ENCODE results near the gene PAPPA2. TPM values are rescaled to one million over a fixed set of nuclear protein-coding genes. Genes with fewer than 3 reads are reported as not detected.

The PAPPA2 gene
- total and polyA plus RNA-seq, 10 of the 15 experiments (the other 5 are each of a cell fraction or from before 2014, with no cell fraction given), result under 0.01 to 0.06 (median 0.03) TPM; not detected in 7

DNA sequence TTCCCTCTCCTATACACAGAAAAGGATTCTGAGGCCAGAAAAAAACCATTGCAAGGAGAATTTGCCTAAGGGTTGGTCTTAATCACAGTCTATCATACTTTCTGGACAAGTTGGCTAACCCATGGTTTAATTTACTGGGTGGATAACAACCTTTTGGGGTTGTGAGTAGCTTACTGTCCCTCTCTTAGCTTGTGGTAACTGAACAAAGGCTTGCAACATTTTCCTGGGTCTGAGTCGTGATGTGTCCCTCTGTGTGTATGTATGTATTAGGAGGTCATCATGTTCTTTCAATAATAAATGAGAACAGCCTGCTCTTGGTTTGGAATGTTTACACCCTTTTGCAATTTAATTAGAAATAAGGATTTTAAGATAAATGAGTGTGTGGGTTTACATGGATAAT lies 36.7 kb downstream of the PAPPA2 start:
- no peak overlapping the region for H3K4me2 ChIP-seq (ENCODE audit: control insufficient read depth, insufficient read depth)
- ATAC-seq, result no peak
- no peaks in the 10 kb centered on the region; a peak in 1 of 4 replicates for H3K27me3 ChIP-seq (replicated peaks in 1 of 2; ENCODE audit: control insufficient read depth in 2 of 2, insufficient read depth in 2 of 2, low read length in 1 of 2)
- no peak overlapping the region for H2AFZ ChIP-seq (ENCODE audit: control insufficient read depth, low read depth, low read length)
- POLR2A ChIA-PET, result no interaction called here
- intact Hi-C loops (cut with micrococcal nuclease; ENCODE audit: unreplicated experiment), result no loop called here
- no peak overlapping the region for H3K9ac ChIP-seq (ENCODE audit: control insufficient read depth, insufficient read depth, low read length)
- no peak overlapping the region for H3K4me3 ChIP-seq
- TF ChIP-seq PAX5 (IDR thresholded peaks at IDR 0.05; ENCODE audit: borderline replicate concordance, low read depth, low read length) (no peak), TARDBP (IDR thresholded peaks at IDR 0.05; ENCODE audit: borderline replicate concordance) (no peak), JUNB (IDR thresholded peaks at IDR 0.05) (no peak), RFX5 (IDR thresholded peaks at IDR 0.05; ENCODE audit: low read depth, low read length) (no peak)
- no peaks in the 10 kb centered on the region for H3K4me1 ChIP-seq (ENCODE audit: control insufficient read depth, insufficient read depth, low read length)
- BruUV-seq (replicated peaks), result no TSS peak
- no peak for DNase-seq (ENCODE audit: low read depth, low spot score)
- H4K20me1 ChIP-seq (ENCODE audit: control insufficient read depth, insufficient read depth), result no peaks in the 10 kb centered on the region
- RAD21 ChIA-PET (ENCODE audit: unreplicated experiment), result no interaction called here
- H3K9me3 ChIP-seq (replicated peaks; ENCODE audit: control insufficient read depth, insufficient read depth, low read length), result no peaks in the 10 kb centered on the region
- no peak overlapping the region for H3K27ac ChIP-seq (ENCODE audit: control insufficient read depth, insufficient read depth)
- SMC1A ChIA-PET (ENCODE audit: uncharacterized antibody, unreplicated experiment), result no interaction called here
- in situ Hi-C loops (cut with MboI), result no loop called here
- no peaks in the 10 kb centered on the region for H3K79me2 ChIP-seq (ENCODE audit: control insufficient read depth, insufficient read depth, low read length)
- WGBS (ENCODE audit: insufficient coverage, insufficient replicate concordance, low lambda C conversion rate, missing lambda C conversion rate), result 0% methylated on average over 1 of the region's 1 CpG
- no peaks in the 10 kb centered on the region for H3K36me3 ChIP-seq (ENCODE audit: control insufficient read depth in 2 of 2, insufficient read depth in 2 of 2, low read length in 1 of 2)
- FAIRE-seq, result no peak
- CTCF ChIA-PET, result interaction anchor here (1.1 kb wide), 1 partner anchor 74 kb away, joined by 3 read pairs; no protein-coding TSS in a partner anchor

DNA sequence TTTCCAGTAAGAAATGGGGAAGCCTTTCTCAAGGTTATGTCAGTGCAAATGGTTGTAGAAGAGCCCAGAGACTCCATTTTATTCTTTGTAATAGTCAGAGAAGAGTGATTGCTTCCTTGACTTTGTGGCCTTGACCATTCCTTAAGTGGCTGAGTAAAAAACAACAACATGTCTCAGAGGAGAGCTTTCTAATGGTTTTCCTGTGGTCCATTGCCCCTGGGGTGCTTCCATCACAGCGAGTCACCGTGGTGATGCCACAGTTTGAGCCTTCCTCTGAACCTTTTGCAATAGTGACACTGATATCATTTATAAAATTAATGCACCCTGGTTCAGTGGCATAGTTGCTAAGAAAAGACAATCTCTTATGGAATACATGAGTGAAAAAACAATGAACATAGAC lies 38.6 kb downstream of the PAPPA2 start:
- no peaks in the 10 kb centered on the region for H3K4me1 ChIP-seq (ENCODE audit: control insufficient read depth, insufficient read depth, low read length)
- H3K9ac ChIP-seq (ENCODE audit: control insufficient read depth, insufficient read depth, low read length), result no peak overlapping the region
- DNase-seq (ENCODE audit: low read depth, low spot score) (no peak), ATAC-seq (no peak), FAIRE-seq (no peak)
- 0% methylated on average over 2 of the region's 2 CpGs for WGBS (ENCODE audit: insufficient coverage, insufficient replicate concordance, low lambda C conversion rate, missing lambda C conversion rate)
- no peaks in the 10 kb centered on the region for H3K36me3 ChIP-seq (ENCODE audit: control insufficient read depth in 2 of 2, insufficient read depth in 2 of 2, low read length in 1 of 2)
- H4K20me1 ChIP-seq (ENCODE audit: control insufficient read depth, insufficient read depth), result no peaks in the 10 kb centered on the region
- H3K4me3 ChIP-seq, result no peak overlapping the region
- ChIA-PET RAD21 (ENCODE audit: unreplicated experiment) (no interaction called here), SMC1A (ENCODE audit: uncharacterized antibody, unreplicated experiment) (interaction anchor here (0.6 to 1.6 kb wide), 2 partner anchors 17 to 26 kb away, joined by 3 read pairs; no protein-coding TSS in a partner anchor), CTCF (no interaction called here), POLR2A (no interaction called here)
- intact Hi-C loops (cut with micrococcal nuclease; ENCODE audit: unreplicated experiment), result no loop called here
- no peak overlapping the region for H2AFZ ChIP-seq (ENCODE audit: control insufficient read depth, low read depth, low read length)
- no peak overlapping the region for H3K27ac ChIP-seq (ENCODE audit: control insufficient read depth, insufficient read depth)
- no TSS peak for BruUV-seq (replicated peaks)
- no peak overlapping the region for H3K4me2 ChIP-seq (ENCODE audit: control insufficient read depth, insufficient read depth)
- H3K9me3 ChIP-seq (replicated peaks; ENCODE audit: control insufficient read depth, insufficient read depth, low read length), result no peaks in the 10 kb centered on the region
- in situ Hi-C loops (cut with MboI), result no loop called here
- TF ChIP-seq, protein P1, sequence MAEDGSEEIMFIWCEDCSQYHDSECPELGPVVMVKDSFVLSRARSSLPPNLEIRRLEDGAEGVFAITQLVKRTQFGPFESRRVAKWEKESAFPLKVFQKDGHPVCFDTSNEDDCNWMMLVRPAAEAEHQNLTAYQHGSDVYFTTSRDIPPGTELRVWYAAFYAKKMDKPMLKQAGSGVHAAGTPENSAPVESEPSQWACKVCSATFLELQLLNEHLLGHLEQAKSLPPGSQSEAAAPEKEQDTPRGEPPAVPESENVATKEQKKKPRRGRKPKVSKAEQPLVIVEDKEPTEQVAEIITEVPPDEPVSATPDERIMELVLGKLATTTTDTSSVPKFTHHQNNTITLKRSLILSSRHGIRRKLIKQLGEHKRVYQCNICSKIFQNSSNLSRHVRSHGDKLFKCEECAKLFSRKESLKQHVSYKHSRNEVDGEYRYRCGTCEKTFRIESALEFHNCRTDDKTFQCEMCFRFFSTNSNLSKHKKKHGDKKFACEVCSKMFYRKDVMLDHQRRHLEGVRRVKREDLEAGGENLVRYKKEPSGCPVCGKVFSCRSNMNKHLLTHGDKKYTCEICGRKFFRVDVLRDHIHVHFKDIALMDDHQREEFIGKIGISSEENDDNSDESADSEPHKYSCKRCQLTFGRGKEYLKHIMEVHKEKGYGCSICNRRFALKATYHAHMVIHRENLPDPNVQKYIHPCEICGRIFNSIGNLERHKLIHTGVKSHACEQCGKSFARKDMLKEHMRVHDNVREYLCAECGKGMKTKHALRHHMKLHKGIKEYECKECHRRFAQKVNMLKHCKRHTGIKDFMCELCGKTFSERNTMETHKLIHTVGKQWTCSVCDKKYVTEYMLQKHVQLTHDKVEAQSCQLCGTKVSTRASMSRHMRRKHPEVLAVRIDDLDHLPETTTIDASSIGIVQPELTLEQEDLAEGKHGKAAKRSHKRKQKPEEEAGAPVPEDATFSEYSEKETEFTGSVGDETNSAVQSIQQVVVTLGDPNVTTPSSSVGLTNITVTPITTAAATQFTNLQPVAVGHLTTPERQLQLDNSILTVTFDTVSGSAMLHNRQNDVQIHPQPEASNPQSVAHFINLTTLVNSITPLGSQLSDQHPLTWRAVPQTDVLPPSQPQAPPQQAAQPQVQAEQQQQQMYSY (CRISPR knock-in tag; IDR thresholded peaks at IDR 0.05), result no peak
- TF ChIP-seq, protein P2, sequence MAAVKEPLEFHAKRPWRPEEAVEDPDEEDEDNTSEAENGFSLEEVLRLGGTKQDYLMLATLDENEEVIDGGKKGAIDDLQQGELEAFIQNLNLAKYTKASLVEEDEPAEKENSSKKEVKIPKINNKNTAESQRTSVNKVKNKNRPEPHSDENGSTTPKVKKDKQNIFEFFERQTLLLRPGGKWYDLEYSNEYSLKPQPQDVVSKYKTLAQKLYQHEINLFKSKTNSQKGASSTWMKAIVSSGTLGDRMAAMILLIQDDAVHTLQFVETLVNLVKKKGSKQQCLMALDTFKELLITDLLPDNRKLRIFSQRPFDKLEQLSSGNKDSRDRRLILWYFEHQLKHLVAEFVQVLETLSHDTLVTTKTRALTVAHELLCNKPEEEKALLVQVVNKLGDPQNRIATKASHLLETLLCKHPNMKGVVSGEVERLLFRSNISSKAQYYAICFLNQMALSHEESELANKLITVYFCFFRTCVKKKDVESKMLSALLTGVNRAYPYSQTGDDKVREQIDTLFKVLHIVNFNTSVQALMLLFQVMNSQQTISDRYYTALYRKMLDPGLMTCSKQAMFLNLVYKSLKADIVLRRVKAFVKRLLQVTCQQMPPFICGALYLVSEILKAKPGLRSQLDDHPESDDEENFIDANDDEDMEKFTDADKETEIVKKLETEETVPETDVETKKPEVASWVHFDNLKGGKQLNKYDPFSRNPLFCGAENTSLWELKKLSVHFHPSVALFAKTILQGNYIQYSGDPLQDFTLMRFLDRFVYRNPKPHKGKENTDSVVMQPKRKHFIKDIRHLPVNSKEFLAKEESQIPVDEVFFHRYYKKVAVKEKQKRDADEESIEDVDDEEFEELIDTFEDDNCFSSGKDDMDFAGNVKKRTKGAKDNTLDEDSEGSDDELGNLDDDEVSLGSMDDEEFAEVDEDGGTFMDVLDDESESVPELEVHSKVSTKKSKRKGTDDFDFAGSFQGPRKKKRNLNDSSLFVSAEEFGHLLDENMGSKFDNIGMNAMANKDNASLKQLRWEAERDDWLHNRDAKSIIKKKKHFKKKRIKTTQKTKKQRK (IDR thresholded peaks at IDR 0.05; ENCODE audit: low read depth, low read length), result no peak
- TF ChIP-seq RAD21 (IDR thresholded peaks at IDR 0.05; ENCODE audit: insufficient read depth, low read depth, low read length), result no peak
- TF ChIP-seq SUZ12 (IDR thresholded peaks at IDR 0.05; ENCODE audit: unreplicated experiment), result no peak
- no peak for TF ChIP-seq EED (IDR thresholded peaks at IDR 0.05; ENCODE audit: low read depth)
- no peak for TF ChIP-seq POLR2AphosphoS5 (IDR thresholded peaks at IDR 0.05; ENCODE audit: low read length)
- TF ChIP-seq SREBF1 (IDR thresholded peaks at IDR 0.05; ENCODE audit: low read length), result no peak
- H3K79me2 ChIP-seq (ENCODE audit: control insufficient read depth, insufficient read depth, low read length), result no peaks in the 10 kb centered on the region
- H3K27me3 ChIP-seq (replicated peaks in 1 of 2; ENCODE audit: control insufficient read depth in 2 of 2, insufficient read depth in 2 of 2, low read length in 1 of 2), result no peaks in the 10 kb centered on the region; a peak in 1 of 4 replicates
